GM18519 (cell line): ENCODE measurements around the gene EDC3.

ENCODE experiments used
- ATAC-seq: cut with Tn5 transposase; IDR thresholded peaks from one replicate; pipeline ENCODE4 v1.9.1; 2021; ENCODE audit warnings: mild to moderate bottlenecking, moderate library complexity; ENCODE audit not compliant: unreplicated experiment, low FRiP score

Gene EDC3

GRCh38 chr15:74627766-74628165 is 68.1 kb downstream of the EDC3 start:
- ATAC-seq: no peak

GRCh38 chr15:74626752-74627692 is 68.8 kb downstream of the EDC3 start:
- no peak for ATAC-seq

DNA sequence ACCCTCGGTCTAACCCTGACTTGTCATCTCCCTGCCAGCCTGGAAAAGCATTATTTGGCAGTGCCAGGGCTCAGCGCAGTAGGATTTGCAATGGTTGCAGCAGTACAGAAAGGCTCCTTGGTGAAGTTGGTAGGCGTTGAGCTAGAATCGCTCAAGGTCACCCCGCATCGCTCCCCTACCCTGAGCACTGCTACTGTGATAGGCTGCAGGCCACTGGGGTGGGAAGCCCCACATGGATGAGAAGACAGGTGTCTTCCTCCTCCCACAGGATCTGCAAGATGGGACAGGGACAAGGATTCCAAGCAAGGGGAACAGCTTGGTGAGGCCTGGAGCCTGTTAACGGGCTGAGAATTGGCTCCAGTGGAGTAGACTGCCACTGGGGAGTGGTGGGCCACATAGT is 69.5 kb downstream of the EDC3 start:
- no peak for ATAC-seq

- ATAC-seq: no peak
Observed at GRCh38 chr15:74625693-74626092, 70.1 kb downstream of the EDC3 start.

DNA sequence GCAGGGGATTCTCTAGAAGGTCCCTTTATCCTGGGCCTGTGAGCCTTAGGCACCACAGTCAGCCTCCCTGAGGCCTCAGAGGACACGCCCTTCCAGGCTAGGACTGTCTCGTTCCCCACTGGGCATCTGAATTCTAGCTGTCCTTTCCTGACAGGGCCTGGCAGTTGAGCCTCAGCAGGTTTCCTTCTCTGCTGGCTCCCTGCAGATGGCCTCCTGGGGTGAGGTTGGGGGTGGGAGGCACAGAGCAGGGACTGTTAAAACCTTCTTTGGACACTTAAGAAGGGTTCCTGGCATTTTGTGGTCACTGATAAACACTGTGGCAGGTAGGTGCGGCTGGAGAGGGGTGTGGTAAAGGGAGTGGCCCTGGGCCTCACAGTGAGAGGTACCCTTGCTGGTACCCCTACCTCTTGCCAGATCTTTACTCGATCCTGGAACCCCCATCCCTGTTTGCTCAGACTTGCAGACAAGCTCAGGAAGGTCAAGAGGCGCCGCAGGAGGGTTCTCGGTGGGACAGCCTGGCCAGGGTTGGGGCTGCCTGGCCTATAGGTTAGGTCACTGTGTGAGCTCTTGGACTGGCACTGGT is 71.7 kb downstream of the EDC3 start:
- ATAC-seq: no peak

GRCh38 chr15:74622758-74623157 is 73.1 kb downstream of the EDC3 start:
- ATAC-seq: no peak

- no peak for ATAC-seq
Observed at GRCh38 chr15:74621936-74622335, 73.9 kb downstream of the EDC3 start.

- no peak for ATAC-seq
Observed at GRCh38 chr15:74621546-74621920, 74.3 kb downstream of the EDC3 start.

DNA sequence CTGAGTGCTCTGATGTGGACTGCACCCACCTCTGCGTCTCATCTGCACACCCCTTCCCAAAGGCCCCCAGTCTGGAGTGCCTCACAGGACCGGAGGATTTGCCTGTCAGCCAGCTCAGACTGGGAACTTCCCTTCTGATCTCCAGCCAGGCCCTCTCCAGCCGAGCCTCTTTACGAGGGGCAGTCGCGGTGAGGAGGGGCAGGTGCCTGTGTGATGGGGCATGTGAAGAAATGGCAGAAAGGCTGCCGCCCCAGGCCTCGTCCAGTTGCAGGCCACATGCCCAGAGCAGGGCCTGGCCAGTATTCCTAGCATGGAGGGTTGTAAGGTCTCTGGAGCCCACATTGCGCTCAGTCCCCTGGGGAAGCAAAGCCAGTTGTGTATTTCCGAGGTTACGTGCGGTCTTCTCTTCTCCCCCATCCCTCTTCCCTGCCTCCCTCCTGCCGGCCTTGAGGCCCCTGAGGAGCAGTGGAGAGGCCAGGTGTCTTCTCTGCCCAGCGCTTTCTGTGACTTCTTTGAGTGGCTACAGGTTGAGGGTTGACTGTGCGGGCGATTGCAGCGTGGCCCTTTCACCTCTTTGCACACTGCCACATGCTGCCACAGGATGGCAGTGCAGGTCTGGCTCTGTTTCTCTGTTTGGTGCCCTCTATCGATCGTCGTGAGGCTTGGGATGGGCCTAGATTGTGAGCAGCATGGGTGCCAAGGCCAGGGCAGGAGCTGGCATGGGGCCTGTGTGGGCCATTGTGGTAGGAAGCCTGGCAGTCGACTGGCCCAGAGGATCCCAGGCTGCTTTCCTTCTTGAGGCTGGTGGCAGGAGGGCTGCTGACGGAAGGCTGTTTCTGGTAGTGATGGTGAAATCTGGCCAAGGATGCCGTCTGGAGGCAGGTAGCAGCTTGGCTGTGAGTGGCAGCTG is 74.9 kb downstream of the EDC3 start:
- ATAC-seq: no peak

DNA sequence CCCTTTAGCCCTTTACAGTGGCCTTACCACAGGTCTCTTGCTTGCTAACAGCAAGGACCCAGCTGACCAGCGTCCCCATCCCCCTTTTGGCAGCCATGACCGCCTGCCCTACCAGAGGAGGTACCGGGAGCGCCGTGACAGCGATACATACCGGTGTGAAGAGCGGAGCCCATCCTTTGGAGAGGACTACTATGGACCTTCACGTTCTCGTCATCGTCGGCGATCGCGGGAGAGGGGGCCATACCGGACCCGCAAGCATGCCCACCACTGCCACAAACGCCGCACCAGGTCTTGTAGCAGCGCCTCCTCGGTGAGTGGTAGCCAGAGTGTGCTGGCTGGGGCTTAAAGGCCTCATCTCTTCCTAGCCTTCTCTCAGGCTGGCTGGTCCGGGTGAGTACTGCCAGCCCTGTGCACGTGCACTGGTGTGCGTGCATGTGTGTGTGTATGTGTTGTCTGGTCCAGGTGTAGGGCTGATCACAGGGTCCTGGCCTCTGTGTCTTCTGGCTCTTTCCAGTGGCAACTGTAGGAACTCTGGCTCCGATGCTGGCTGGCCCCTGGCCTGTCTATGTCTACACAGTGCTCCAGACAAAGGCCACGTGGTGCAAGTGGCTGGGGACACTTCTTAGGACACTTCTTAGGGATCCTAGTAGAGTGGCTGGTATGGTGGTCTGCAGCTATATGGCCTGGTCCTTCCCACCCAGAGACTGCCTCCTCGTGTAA is 75.7 kb downstream of the EDC3 start:
- ATAC-seq: no peak

DNA sequence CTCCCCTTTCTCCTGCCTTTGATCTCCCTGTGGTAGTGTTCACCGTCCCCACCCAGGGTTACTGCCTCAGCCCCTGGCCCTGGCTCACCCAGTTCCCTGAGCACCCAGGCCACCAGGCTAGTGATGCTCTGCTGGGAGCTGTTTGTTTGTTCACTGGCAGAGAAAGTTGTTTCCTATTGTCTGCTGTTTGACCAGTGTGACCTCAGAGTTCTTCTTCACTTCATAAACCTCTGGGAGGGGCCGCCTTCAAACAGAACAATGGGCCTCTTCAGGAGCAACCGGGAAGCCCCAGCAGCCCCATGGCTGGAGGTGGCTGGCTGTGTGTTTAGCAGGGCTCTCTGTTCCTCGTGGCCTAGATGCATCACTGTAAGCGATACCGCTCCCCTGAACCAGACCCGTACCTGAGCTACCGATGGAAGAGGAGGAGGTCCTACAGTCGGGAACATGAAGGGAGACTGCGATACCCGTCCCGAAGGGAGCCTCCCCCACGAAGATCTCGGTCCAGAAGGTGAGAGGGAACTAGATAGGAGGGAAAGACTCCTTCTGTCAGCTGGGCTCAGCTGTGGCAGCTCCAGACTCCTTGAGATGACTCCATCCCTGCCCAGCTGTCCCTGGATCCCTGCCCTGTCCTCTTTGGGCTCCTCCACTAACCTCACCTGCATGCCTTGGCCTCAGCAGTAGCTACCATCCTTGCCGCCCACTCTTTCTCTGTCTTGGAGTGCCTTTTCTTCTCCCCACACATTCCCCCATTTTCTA is 76.8 kb downstream of the EDC3 start:
- no peak for ATAC-seq

- ATAC-seq: no peak
Observed at GRCh38 chr15:74616996-74617395, 78.8 kb downstream of the EDC3 start.

GRCh38 chr15:74616366-74616939 is 79.4 kb downstream of the EDC3 start:
- no peak for ATAC-seq

DNA sequence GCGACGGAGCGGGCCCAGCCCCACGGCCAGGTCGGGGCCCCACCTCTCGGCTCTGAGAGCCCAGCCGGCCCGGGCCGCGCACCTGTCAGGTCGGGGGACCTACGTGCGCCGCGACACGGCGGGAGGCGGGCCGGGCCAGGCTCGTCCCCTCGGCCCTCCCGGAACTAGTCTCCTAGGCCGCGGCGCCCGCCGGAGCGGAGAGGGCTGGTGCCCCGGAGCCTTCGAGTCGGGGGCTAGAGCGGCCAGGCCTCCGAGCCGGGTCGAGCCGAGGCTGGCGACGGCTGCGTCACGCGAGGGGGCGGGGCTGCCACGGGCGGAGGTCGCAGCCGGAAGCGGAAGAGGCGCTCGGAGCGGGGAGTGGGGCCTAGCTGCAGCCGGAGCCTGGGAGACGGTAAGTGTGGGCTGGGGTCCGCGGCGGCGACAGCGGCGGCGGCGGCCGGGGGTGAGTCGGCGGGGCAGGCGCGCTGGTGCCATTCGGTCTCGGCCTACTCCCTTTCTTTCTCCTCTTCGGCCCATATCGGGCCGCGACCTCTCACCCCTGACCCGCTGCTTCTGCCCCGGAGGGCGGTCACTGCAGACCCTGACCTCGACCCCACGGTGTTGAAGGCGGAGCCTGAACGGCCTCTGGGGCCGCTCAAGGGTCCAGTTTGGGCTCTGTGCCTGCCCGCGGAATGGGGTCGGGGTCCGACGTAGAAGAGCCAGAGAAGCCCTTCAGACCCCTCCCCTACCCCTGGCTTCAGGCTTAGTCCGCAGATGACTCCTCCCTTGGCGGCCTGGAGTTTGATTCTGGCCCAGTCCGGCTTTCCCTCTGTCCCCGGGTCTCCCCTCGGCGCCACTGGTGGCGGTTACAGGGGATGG is 80.1 kb downstream of the EDC3 start, which contains the start of gene CLK3:
CLK3 (plus strand) TSS at position 329 of the 858 bp plus-strand sequence. CDS start 3,361 bp downstream, outside the sequence.
- peak; percentile 66 for ATAC-seq

- peak; percentile 28 for ATAC-seq
Observed at GRCh38 chr15:74614744-74615507, 80.9 kb downstream of the EDC3 start.

DNA sequence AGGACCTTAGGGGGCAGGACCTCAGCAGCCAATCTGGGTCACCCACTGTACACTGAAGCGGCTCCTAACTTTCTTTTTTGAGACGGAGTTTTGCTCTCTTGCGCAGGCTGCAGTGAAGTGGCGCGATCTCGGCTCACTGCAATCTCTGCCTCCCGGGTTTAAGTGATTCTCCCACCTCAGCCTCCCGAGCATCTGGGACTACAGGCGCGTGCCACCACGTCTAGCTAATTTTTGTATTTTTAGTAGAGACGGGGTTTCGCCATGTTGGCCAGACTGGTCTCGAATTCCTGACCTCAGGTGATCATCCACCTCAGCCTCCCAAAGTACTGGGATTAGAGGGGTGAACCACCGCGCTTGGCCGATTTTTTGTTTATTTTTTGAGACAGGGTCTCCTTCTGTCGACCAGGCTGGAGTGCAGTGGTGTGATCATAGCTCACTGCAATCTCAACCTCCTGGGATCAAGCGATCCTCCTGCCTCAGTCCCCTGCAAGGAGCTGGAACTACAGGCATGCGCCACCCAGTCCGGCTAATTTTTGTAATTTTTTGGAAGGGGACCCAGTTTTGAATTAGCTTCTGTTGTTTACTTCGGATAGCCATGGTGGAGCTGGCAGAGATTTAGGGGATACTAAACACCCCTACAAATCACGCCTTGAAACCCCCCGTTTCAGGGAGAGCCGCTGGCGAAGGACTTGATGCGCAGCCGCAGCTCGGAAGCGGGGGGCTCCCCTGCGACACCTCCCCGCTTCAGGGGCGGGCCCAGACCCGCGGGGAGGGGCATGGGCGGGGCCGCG is 81.7 kb downstream of the EDC3 start:
- no peak for ATAC-seq
